K562 (cell line): ENCODE data around the gene GSTM2. TPM values are rescaled to one million over a fixed set of nuclear protein-coding genes. Genes with fewer than 3 reads are reported as not detected.
A peak's percentile ranks its signal among the peaks of the same experiment; 100 is the strongest.

ENCODE experiments used
- CBX2 ChIP-seq: fragments of 200-600 bp; sonication (generic); IDR thresholded peaks from one replicate; pipeline ENCODE4 v1.6.1; 2012; ENCODE audit warnings: mild to moderate bottlenecking, low read length, inconsistent platforms; ENCODE audit not compliant: insufficient read depth, poor library complexity, severe bottlenecking
- CTBP1 ChIP-seq: fragments of 450-650 bp; IDR thresholded peaks from 2 replicates; pipeline ENCODE4 v1.6.1; 2016; ENCODE audit warnings: borderline replicate concordance
- FOXJ3 ChIP-seq: sonication (generic); formaldehyde crosslinking; IDR thresholded peaks from 2 replicates; pipeline ENCODE4 v1.4.0; 2020; ENCODE audit warnings: mild to moderate bottlenecking, missing genetic modification reagents
- HDAC6 ChIP-seq: IDR thresholded peaks from 2 replicates; pipeline ENCODE4 v1.6.1; 2012; ENCODE audit warnings: low read depth, mild to moderate bottlenecking, control low read depth, inconsistent platforms, low read length, moderate library complexity
- HDAC8 ChIP-seq: fragments of 450-650 bp; IDR thresholded peaks from 2 replicates; pipeline ENCODE4 v1.6.1; 2016; ENCODE audit warnings: mild to moderate bottlenecking, missing genetic modification characterization, moderate library complexity, missing compliant biosample characterization
- HSF4 ChIP-seq: fragments of 250-450 bp; sonication (Bioruptor Pico); IDR thresholded peaks from 2 replicates; pipeline ENCODE4 v2.1.2; 2022; ENCODE audit warnings: mild to moderate bottlenecking, moderate library complexity, borderline replicate concordance
- NCOA6 ChIP-seq: fragments of 450-650 bp; IDR thresholded peaks from 2 replicates; pipeline ENCODE4 v1.6.1; 2017; ENCODE audit warnings: mild to moderate bottlenecking
- PPARD ChIP-seq: fragments of 250-450 bp; sonication (Bioruptor Pico); IDR thresholded peaks from 2 replicates; pipeline ENCODE4 v1.8.0; 2022; ENCODE audit warnings: inconsistent platforms, mild to moderate bottlenecking, moderate library complexity
- RBM39 ChIP-seq: fragments of 200-400 bp; formaldehyde crosslinking; optimal IDR thresholded peaks from 2 replicates; pipeline ENCODE3; 2018; ENCODE audit warnings: low read depth, low read length
- RFX7 ChIP-seq: fragments of 250-450 bp; sonication (Bioruptor Pico); IDR thresholded peaks from 2 replicates; pipeline ENCODE4 v1.5.1; 2021; ENCODE audit warnings: mild to moderate bottlenecking
- TRIM24 ChIP-seq, 2 experiments: fragments of 450-650 bp; IDR thresholded peaks; 2 replicates each; pipeline ENCODE4 v1.6.1; 2016
- YBX1 ChIP-seq: fragments of 450-650 bp; IDR thresholded peaks from 2 replicates; pipeline ENCODE4 v1.7.1; 2016; ENCODE audit warnings: mild to moderate bottlenecking
- ZBTB8A ChIP-seq: fragments of 450-650 bp; IDR thresholded peaks from 2 replicates; pipeline ENCODE4 v1.6.1; 2018; ENCODE audit warnings: mild to moderate bottlenecking, moderate library complexity; ENCODE audit not compliant: partially characterized antibody
- ZNF274 ChIP-seq: IDR thresholded peaks from 2 replicates; pipeline ENCODE4 v1.6.1; 2011; ENCODE audit warnings: low read depth, mild to moderate bottlenecking, low read length, moderate library complexity, borderline replicate concordance
- ZNF695 ChIP-seq: fragments of 450-650 bp; formaldehyde crosslinking; IDR thresholded peaks from 2 replicates; pipeline ENCODE4 v1.4.0; 2020; ENCODE audit warnings: mild to moderate bottlenecking, moderate library complexity
- polyA plus RNA-seq, 8 experiments: library from polyadenylated mRNA; depleted of rRNA in 4 of 8; stranded (reverse) in 5 of 8; unstranded in 3 of 8; fragments of >200 nt; fragmentation: Nextera tagmentation in 2 of 8; fragmentation: Illumina TruSeq in 1 of 8; extraction: Ambion mirVana in 2 of 8; extraction: Trizol in 1 of 8; gene quantifications; 2 replicates each; pipeline versions ENCODE4 v1.2.1 to v1.2.3, GENCODE V29; 2011 to 2014; ENCODE audit warnings: inconsistent platforms in 1 of 8, missing spikeins in 1 of 8
- total RNA-seq, 7 experiments: library from RNA; depleted of rRNA in 6 of 7; stranded (reverse); fragments of >200 nt in 6 of 7; fragmentation: Illumina TruSeq in 2 of 7; extraction: Trizol in 2 of 7; gene quantifications; 2 replicates each; pipeline versions ENCODE4 v1.2.1 to v1.2.3, GENCODE V29; 2011 to 2021; ENCODE audit warnings: low replicate concordance in 1 of 7
- TF ChIP-seq, protein P1 (sequence below): fragments of 450-650 bp; IDR thresholded peaks from 2 replicates; pipeline ENCODE4 v1.6.1; 2016; ENCODE audit warnings: mild to moderate bottlenecking, moderate library complexity
- TF ChIP-seq, protein P2 (sequence below): sonication (generic); formaldehyde crosslinking; IDR thresholded peaks from 2 replicates; pipeline ENCODE4 v1.8.0; 2022; ENCODE audit warnings: missing genetic modification reagents, mild to moderate bottlenecking, borderline replicate concordance

The GSTM2 gene
- total and polyA plus RNA-seq, 9 of the 15 experiments (the other 6 are each of a cell fraction or from before 2014, with no cell fraction given), result 1.6 to 15.1 (median 6.8) TPM

DNA sequence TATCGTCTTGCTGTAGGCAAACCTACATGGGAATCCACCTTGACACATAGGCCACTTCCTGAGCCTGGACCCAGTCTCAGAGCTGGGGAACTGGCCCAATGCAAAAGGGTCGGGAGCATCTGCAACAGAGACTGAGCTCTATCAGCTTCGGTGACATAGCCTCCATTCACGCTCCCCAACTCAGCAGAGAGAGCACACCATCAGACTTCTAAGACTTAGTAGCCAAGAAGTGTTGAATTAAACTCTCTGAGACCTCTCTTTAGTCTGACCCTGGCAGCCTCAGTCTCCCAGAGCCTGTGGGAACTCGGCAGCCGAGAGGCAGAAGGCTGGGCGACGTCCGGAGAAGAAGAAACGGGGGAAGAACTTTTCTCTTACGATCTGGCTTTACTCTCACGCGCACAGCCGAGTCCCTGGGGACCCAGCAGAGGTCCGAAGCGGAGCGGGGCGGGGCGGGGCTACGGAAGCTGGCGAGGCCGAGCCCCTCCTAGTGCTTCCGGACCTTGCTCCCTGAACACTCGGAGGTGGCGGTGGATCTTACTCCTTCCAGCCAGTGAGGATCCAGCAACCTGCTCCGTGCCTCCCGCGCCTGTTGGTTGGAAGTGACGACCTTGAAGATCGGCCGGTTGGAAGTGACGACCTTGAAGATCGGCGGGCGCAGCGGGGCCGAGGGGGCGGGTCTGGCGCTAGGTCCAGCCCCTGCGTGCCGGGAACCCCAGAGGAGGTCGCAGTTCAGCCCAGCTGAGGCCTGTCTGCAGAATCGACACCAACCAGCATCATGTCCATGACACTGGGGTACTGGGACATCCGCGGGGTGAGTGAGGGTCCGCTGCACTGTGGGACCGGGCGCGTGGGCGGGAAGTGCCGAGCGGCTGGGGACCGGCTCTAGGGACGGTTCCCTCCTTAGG lies 12.0 kb upstream of the GSTM2 start, which contains the start of gene GSTM4 (continued):
- peak; percentile 83 for TF ChIP-seq CTBP1
- no peak for TF ChIP-seq YBX1
- TF ChIP-seq ZBTB8A, result no peak
- TF ChIP-seq NCOA6, result no peak
- TF ChIP-seq ZNF695, result no peak
- no peak for TF ChIP-seq ZNF274
- TF ChIP-seq FOXJ3 (CRISPR knock-in tag), result no peak
- TF ChIP-seq PPARD (CRISPR knock-in tag), result no peak
- no peak for TF ChIP-seq HDAC8
- TF ChIP-seq RFX7 (CRISPR knock-in tag), result no peak
- no peak for TF ChIP-seq CBX2
- TF ChIP-seq RBM39, result no peak
- no peak for TF ChIP-seq TRIM24 (IDR thresholded peaks at IDR 0.05)
- no peak for TF ChIP-seq HDAC6
- TF ChIP-seq, protein P1, sequence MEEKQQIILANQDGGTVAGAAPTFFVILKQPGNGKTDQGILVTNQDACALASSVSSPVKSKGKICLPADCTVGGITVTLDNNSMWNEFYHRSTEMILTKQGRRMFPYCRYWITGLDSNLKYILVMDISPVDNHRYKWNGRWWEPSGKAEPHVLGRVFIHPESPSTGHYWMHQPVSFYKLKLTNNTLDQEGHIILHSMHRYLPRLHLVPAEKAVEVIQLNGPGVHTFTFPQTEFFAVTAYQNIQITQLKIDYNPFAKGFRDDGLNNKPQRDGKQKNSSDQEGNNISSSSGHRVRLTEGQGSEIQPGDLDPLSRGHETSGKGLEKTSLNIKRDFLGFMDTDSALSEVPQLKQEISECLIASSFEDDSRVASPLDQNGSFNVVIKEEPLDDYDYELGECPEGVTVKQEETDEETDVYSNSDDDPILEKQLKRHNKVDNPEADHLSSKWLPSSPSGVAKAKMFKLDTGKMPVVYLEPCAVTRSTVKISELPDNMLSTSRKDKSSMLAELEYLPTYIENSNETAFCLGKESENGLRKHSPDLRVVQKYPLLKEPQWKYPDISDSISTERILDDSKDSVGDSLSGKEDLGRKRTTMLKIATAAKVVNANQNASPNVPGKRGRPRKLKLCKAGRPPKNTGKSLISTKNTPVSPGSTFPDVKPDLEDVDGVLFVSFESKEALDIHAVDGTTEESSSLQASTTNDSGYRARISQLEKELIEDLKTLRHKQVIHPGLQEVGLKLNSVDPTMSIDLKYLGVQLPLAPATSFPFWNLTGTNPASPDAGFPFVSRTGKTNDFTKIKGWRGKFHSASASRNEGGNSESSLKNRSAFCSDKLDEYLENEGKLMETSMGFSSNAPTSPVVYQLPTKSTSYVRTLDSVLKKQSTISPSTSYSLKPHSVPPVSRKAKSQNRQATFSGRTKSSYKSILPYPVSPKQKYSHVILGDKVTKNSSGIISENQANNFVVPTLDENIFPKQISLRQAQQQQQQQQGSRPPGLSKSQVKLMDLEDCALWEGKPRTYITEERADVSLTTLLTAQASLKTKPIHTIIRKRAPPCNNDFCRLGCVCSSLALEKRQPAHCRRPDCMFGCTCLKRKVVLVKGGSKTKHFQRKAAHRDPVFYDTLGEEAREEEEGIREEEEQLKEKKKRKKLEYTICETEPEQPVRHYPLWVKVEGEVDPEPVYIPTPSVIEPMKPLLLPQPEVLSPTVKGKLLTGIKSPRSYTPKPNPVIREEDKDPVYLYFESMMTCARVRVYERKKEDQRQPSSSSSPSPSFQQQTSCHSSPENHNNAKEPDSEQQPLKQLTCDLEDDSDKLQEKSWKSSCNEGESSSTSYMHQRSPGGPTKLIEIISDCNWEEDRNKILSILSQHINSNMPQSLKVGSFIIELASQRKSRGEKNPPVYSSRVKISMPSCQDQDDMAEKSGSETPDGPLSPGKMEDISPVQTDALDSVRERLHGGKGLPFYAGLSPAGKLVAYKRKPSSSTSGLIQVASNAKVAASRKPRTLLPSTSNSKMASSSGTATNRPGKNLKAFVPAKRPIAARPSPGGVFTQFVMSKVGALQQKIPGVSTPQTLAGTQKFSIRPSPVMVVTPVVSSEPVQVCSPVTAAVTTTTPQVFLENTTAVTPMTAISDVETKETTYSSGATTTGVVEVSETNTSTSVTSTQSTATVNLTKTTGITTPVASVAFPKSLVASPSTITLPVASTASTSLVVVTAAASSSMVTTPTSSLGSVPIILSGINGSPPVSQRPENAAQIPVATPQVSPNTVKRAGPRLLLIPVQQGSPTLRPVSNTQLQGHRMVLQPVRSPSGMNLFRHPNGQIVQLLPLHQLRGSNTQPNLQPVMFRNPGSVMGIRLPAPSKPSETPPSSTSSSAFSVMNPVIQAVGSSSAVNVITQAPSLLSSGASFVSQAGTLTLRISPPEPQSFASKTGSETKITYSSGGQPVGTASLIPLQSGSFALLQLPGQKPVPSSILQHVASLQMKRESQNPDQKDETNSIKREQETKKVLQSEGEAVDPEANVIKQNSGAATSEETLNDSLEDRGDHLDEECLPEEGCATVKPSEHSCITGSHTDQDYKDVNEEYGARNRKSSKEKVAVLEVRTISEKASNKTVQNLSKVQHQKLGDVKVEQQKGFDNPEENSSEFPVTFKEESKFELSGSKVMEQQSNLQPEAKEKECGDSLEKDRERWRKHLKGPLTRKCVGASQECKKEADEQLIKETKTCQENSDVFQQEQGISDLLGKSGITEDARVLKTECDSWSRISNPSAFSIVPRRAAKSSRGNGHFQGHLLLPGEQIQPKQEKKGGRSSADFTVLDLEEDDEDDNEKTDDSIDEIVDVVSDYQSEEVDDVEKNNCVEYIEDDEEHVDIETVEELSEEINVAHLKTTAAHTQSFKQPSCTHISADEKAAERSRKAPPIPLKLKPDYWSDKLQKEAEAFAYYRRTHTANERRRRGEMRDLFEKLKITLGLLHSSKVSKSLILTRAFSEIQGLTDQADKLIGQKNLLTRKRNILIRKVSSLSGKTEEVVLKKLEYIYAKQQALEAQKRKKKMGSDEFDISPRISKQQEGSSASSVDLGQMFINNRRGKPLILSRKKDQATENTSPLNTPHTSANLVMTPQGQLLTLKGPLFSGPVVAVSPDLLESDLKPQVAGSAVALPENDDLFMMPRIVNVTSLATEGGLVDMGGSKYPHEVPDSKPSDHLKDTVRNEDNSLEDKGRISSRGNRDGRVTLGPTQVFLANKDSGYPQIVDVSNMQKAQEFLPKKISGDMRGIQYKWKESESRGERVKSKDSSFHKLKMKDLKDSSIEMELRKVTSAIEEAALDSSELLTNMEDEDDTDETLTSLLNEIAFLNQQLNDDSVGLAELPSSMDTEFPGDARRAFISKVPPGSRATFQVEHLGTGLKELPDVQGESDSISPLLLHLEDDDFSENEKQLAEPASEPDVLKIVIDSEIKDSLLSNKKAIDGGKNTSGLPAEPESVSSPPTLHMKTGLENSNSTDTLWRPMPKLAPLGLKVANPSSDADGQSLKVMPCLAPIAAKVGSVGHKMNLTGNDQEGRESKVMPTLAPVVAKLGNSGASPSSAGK, result peak; percentile 79
- TF ChIP-seq, protein P2, sequence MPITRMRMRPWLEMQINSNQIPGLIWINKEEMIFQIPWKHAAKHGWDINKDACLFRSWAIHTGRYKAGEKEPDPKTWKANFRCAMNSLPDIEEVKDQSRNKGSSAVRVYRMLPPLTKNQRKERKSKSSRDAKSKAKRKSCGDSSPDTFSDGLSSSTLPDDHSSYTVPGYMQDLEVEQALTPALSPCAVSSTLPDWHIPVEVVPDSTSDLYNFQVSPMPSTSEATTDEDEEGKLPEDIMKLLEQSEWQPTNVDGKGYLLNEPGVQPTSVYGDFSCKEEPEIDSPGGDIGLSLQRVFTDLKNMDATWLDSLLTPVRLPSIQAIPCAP, result no peak
- TF ChIP-seq HSF4 (CRISPR knock-in tag), result no peak
